Transverse colon (tissue), 3 donors: ENCODE results near the gene C1QTNF12.

ENCODE experiments used
- CTCF ChIP-seq, 5 experiments: fragments of 200-600 bp in 3 of 5; fragments of 450-650 bp in 2 of 5; sonication (generic) in 3 of 5; IDR thresholded peaks; 1 replicate in 2 of 5; 2 replicates in 3 of 5; pipeline ENCODE4 v1.5.1; 2016 to 2017; ENCODE audit warnings: antibody characterized with exemption in 5 of 5, inconsistent platforms in 3 of 5, mild to moderate bottlenecking in 2 of 5, moderate library complexity in 1 of 5
- EP300 ChIP-seq: sonication (generic); formaldehyde crosslinking; IDR thresholded peaks from one replicate; pipeline ENCODE4 v1.6.1; 2017; ENCODE audit warnings: antibody characterized with exemption, low read depth

- TF ChIP-seq CTCF (IDR thresholded peaks at IDR 0.05), result no peak
- TF ChIP-seq EP300, result no peak
Observed at GRCh38 chr1:1287288-1288110, 41.0 kb upstream of the C1QTNF12 start.
